Stimulated activated CD8-positive, alpha-beta memory T cell treated with anti-CD3 and anti-CD28 coated beads, Interleukin-7, amount 100 ng/mL, for 1 hour (primary cell): Measurements from ENCODE around the gene MRTFA.
"Not testable (repeated sequence)": the region's sequence is repeated elsewhere in the genome, so short reads cannot be mapped to it uniquely, and the experiment has no call there.

Experiments
- DNase-seq, 2 donors: peaks; one replicate each; pipeline ENCODE4 v3.0.0-alpha.2; 2020; ENCODE audit warnings: low read depth in 2 of 2

Gene MRTFA

GRCh38 chr22:40659166-40659565, 22.6 kb upstream of the MRTFA start:
- DNase-seq = no peak

GRCh38 chr22:40656651-40657050, 20.1 kb upstream of the MRTFA start:
- not testable (repeated sequence) for DNase-seq

GRCh38 chr22:40655941-40656340, 19.4 kb upstream of the MRTFA start:
- not testable (repeated sequence) for DNase-seq

- no peak for DNase-seq
These were observed 18.1 kb upstream of the MRTFA start for GRCh38 chr22:40654522-40655167.

- no peak for DNase-seq
These were observed 16.8 kb upstream of the MRTFA start for GRCh38 chr22:40653361-40653760.

- DNase-seq = peak; percentile 25
These were observed 15.3 kb upstream of the MRTFA start for GRCh38 chr22:40651563-40652501.

GRCh38 chr22:40651057-40651456, 14.5 kb upstream of the MRTFA start:
- DNase-seq = no peak

GRCh38 chr22:40648386-40648785, 11.9 kb upstream of the MRTFA start:
- DNase-seq = no peak

- DNase-seq = no peak
These were observed 9.2 kb upstream of the MRTFA start for GRCh38 chr22:40645579-40646197.

- no peak for DNase-seq
These were observed 5.8 kb upstream of the MRTFA start for GRCh38 chr22:40642316-40642715.

- no peak for DNase-seq
These were observed 4.8 kb upstream of the MRTFA start for GRCh38 chr22:40641269-40641668.

GRCh38 chr22:40638261-40638660, 1.7 kb upstream of the MRTFA start:
- DNase-seq = no peak

GRCh38 chr22:40637183-40638150, 948 bp upstream of the MRTFA start:
- DNase-seq = peak in 1 of 2 donors; percentile 19

GRCh38 chr22:40635940-40636379, 559 bp downstream of the MRTFA start:
- no peak for DNase-seq

- no peak for DNase-seq
These were observed 1.2 kb downstream of the MRTFA start for GRCh38 chr22:40635043-40635939.

- DNase-seq = no peak
These were observed 2.2 kb downstream of the MRTFA start for GRCh38 chr22:40634119-40634903.

- no peak for DNase-seq
These were observed 3.5 kb downstream of the MRTFA start for GRCh38 chr22:40633036-40633435.

GRCh38 chr22:40631925-40632324, 4.6 kb downstream of the MRTFA start:
- no peak for DNase-seq

GRCh38 chr22:40628354-40629042, 8.0 kb downstream of the MRTFA start:
- DNase-seq = no peak
